Jurkat, Clone E6-1 (cell line): ENCODE measurements around the gene ASCC1. TPM values are rescaled to one million over a fixed set of nuclear protein-coding genes. Genes with fewer than 3 reads are reported as not detected.

Experiments used
- DNase-seq: peaks from one replicate; pipeline ENCODE4 v3.0.0-alpha.2; 2011; ENCODE audit warnings: low read depth, low spot score
- H3K4me3 ChIP-seq: 2 replicates; pipeline ENCODE4 v1.5.1; 2011; ENCODE audit warnings: mild to moderate bottlenecking, low read length, control low read depth, moderate library complexity
- polyA plus RNA-seq: library from polyadenylated mRNA; unstranded; fragments of >200 nt; gene quantifications from one replicate; pipeline ENCODE4 v1.2.1, GENCODE V29; 2012; ENCODE audit warnings: missing spikeins; ENCODE audit not compliant: insufficient read length, insufficient read depth

ASCC1 gene, protein sequence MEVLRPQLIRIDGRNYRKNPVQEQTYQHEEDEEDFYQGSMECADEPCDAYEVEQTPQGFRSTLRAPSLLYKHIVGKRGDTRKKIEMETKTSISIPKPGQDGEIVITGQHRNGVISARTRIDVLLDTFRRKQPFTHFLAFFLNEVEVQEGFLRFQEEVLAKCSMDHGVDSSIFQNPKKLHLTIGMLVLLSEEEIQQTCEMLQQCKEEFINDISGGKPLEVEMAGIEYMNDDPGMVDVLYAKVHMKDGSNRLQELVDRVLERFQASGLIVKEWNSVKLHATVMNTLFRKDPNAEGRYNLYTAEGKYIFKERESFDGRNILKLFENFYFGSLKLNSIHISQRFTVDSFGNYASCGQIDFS
- 52.2 TPM for polyA plus RNA-seq

DNA sequence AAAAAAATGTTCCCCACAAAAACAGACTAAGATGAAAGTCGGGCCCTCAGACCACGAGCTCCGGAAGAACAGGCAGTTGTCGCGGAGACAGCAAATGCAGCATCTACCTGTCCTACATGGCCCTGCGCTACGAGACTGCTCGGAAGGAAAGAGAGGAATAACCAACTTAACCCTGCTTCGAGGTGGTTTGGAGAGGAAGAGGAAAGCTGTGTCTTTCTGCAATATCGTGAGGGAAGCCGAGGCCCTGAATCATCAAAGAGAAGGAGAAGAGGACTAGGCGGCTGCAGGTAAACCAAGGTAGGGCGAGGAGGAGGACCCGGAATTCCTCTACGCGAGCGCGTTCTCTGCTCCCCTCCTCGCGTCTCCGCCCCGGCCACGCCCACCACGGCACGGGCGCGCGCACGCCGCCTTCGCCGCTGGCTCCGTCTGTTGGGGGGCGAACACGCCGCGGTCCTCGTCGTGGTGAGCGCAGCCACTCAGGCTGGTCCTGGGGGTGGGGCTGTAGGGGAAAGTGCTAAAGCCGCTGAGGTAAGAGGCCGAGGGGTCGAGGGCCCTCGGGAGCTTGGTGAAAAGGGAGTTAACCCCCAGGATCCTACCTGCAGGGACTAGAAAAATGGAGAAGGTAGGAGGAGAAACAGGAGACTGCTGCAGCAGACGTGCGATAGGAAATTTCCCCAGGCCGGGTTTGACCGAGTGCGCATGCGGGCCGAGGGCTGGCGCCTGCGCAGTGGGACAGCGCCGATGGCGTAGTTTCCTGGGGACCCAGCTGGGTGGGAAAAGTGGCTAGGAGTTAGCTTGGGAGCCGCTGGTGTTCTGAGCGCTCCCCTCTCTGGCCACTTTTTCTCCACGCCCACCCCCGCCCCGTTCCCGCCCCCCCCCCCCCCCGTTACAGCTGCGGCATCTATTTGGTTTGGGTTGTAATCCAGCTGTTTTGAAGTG lies at the start of gene ASCC1, which contains the start of gene ANAPC16:
ASCC1 (minus strand) TSS at position 666 of the 939 bp plus-strand sequence. CDS start 2,978 bp downstream, outside the sequence.
ANAPC16 (plus strand) TSS at position 402 of the 939 bp plus-strand sequence. CDS start 7,903 bp downstream, outside the sequence.
- DNase-seq: peak; percentile 86
- peak within 1 kb of the TSS; percentile 97 for H3K4me3 ChIP-seq

DNA sequence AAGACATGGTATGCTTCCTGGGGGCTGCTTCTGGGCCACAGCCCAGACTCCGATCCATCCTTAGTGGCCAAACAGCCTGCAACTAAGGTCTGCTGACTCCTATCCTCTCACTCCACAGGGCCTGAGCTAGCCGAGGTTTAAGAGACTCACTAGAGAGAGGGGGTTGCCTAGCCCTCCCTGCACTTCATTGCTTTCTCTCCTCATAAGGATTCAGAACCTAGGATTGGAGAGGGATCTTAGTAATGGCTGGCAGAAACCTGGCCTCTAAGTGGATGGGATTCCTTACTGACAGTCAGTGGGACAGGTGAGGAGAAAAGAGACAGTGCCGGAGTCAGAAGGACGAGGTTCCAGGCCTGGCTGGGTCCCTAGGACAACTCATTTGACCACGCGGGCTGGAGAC lies 49.4 kb upstream of the ASCC1 start:
- H3K4me3 ChIP-seq: no peak overlapping the region
- DNase-seq: no peak

DNA sequence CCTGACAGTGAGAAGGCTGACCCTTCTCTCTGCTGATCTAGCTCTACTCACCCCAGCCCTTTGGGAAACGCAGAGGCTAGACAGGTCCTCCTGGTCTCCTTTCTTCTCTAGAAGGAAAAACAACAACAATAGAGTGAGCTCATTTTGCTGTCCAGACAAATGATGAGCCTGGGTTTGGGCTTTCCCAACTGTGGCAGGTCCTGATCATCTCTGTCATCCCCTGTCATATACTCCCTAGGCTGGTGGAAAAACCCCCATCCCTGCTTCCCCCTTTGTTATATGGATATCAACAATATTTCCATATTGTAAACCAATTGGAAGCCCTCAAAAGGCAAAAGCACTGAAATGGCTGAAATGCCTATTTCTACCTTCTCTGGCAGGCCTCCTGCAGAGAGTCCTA lies 48.5 kb upstream of the ASCC1 start:
- H3K4me3 ChIP-seq: no peak overlapping the region
- no peak for DNase-seq

DNA sequence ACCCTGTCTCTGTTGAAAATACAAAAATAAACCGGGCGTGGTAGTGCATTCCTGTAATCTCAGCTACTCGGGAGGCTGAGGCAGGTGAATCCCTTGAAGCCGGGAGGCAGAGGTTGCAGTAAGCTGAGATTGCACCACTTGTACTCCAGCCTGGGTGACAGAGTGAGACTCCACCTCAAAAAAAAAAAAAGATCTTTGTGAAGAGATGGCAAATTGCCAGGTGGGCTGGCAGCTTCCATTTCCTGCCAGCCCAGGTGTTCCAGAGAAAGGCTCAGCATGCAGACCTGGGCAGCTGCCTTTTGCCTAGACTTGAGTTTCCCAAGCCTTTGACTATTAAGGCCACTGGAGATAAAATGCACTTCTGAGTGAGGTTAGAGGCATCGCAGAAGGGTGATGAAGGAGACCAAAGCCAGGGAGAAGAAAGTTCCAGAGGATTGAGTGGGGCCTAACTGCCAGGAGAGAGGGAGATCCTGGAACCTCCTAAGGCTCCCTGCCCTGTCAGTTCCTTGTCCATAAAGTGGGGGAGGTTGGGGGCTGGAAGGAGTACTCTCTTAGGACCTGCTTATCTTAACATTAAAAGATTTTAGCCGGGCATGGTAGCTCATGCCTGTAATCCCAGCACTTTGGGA lies 47.7 kb upstream of the ASCC1 start:
- peak; percentile 93 for DNase-seq
- no peak overlapping the region for H3K4me3 ChIP-seq

DNA sequence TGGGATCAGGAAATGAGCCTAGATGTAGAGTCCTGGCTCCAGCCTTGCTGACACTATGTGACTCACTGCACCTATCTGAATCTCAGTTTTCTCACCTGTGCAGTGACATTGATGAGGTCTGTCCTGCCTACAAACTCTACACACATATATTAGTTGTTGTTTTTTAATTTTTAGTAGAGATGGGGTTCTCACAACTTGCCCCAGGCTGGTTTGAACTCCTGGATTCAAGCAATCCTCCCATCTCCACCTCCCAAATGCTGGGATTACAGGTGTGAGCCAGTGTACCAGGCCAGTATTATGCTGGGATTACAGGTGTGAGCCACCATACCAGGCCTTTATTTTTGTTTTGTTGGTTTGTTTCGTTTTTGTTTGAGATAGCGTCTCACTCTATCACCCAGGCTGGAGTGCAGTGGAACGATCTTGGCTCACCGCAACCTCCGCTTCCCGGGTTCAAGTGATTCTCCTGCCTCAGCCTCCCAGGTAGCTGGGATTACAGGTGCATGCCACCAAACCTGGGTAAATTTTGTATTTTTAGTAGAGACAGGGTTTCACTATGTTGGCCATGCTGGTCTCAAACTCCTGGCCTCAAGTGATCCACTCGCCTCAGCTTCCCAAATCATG lies 45.8 kb upstream of the ASCC1 start:
- no peak overlapping the region for H3K4me3 ChIP-seq
- DNase-seq: no peak

DNA sequence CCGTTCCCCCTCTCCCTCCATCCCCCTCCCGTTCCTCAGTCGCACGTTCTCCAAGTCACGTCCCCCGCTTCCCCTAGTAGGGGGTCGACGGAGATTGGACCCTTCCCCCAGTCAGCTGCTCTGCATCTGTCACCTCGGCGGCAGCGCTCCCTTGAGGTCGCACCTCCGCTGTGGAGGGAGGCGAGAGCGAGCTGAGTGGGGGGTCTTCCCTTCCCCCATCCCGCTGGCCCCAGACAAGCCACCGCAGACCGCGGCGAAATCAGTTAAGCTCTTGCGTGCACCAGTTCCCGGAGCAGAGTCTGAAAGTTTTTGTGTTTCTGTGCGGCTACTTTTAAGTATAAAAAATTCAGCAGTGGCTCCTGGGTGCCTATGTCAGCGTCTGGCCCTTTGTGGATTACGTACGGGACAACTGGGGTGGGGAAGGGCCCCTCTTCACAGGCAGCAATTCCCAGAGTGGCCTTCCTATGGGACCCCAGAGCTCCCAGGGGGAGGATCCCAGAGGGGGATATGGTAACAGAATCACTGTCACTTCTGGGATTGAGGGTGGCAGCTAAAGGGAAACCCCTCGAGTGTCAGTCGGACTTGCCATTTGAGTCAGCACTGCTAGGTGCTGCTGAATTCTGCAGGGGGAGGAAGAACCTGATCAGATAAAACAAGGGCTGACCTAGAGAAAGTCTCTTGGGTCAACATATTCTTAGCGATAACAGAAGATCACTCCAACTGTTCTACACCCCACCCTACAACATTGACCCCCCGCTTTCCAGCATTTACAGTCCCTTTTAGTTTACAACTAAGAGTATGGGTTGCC lies 45.1 kb upstream of the ASCC1 start:
- peak overlapping the region; percentile 45 for H3K4me3 ChIP-seq
- DNase-seq: peak; percentile 75

DNA sequence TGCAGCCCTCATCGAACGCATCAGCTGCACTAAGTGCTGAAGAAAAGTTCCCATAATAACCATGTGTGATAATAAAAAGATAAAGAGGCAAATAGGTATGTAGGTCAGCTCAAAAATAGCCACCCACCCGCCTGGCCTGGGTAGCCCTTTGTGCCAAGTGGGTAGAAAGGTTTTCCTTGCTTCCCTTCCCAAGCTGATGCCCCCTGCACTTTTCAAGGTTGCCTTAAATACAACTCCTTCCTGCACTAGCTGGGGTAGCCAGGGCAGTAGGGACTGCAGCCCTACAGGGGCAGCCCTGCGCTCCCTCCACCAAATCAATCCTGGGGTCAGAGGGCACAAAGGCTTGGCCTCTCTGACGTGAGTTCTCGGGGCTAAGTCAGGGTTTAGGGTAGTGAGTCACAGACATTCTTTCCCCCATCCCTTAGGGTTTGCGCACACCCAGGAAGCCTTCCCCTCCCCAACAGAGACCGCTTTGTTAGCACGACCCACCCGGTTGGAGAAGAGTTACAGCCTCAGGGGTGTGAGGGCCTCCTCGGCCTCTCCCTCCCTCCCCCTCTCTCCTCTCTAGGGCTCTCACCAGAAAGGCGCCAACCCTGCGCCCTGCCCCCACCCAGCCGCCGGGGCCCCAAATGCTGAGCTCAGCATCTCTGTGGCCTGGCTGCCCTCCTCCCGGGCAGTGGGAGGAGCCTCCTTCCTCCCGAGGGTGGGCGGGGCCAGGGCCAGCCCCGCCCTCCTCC lies 44.3 kb upstream of the ASCC1 start:
- no peak for DNase-seq
- H3K4me3 ChIP-seq: peak overlapping the region; percentile 45

DNA sequence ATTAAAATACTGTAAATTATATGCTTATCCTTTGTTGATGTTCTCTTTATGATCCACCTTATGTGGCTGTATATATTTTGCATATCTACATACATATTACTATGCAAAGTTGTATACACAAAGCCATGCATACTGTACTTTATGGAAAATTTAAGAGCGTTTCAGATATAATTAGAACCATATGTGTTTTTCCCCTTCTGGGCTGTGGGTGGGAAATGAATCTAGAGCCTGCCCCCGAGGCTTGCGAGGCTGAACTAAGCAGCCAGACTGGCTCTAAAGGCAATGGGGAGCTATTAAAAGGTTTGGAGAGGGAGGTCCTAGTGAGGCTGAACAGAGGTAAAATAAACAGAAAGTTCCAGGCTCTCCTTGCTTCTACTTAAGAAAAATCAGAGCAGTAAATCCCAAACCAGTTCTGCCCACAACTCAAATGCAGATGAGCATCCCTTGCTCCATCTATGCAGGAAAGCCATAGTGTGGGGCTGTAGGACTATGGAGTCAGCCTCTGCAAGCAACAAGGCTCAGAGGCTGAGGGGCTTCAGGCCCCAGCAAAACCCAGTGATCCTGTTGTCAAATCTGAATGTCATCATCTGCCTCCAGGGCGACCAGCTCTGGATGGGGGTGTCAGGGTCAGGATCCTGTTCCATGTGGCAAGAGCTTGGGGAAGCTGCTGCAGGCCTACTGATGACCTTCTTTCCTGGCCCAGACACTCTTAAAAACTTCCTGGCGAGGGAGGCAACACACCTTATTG lies 43.6 kb upstream of the ASCC1 start:
- no peak overlapping the region for H3K4me3 ChIP-seq
- DNase-seq: no peak

DNA sequence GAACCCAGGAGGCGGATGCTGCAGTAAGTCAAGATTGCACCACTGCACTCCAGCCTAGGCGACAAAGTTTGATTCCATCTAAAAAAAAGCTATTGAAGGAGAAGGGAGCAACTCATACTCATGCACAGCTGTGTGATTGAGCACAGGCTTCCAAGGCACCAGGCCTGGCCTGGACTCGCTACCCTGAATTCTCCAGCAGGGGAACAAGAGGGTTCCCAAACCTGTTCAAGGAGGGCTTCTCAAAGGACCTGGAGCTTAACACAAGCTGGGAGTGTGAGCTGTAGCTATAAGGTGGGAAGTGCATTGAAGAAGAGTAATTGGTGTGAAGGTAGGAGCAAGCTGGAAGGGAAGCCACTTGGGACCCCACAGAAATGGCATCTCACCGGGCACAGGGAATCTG lies 42.5 kb upstream of the ASCC1 start:
- no peak for DNase-seq
- no peak overlapping the region for H3K4me3 ChIP-seq

DNA sequence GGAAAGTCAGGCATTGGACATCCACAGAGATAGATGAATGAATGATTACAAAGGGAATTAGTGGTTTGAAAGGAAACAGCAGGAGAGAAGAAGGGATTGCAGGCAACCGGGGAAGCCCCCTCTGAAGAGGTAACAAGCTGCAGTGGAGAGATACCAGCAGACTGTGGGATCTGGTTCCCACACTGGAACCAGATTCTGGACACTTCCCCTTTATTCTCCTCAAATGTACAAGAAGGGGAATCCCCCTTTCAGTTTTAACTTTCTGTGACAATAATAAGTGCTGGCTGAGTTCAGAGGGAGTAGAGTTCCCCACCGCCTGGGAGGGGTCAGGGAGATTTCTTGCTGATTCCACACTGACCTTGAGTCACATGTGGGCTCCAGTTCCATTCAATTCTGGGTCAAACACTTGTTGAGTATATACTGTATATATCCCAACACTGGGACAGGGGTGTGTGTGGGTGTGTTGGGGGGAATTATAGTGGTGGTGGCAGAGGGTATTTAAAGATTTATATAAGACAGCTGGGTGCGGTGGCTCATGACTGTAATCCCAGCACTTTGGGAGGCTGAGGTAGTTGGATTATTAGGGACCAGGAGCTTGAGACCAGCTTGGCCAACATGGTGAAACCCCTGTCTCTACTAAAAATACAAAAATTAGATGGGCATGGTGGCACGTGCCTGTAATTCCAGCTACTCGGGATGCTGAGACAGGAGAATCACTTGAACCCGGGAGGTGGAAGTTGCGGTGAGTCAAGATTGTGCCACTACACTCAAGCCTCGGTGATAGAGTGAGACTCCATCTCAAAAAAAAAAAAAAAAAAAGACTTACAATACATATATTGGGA lies 41.2 kb upstream of the ASCC1 start:
- H3K4me3 ChIP-seq: no peak overlapping the region
- DNase-seq: no peak

DNA sequence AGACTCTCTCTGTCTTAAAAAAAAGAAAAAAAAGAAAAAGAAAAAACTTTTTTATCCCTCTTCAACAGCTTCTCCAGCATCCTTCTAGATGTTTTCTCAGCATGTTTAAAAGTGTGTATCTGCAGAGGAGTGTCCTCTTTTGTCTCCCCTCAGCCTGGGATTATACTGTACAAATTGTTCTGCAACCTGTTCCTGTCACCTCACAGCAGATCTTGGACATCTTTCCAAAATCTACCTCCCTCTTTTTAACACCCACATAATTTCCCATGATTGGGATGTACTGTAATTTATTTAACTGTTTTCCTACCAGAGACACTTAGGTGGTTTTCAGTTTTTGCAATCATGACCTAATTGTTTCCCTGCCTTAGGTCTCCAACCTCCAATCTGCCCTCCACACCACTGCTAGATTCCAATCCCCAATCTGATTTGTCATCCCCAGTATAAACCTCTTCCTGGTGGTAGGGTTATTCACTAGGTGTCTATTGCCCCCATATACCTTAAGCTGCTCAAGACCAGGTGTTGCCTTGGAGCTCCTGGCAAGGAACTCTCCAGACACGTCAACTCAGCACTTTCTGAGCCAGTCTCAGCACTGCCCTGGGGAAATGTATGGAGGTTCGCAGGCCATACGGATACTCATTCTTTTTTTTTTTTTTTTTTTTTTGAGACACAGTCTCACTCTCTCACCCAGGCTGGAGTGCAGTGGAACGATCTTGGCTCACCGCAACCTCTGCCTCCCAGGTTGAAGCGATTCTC lies 40.1 kb upstream of the ASCC1 start:
- H3K4me3 ChIP-seq: no peak overlapping the region
- DNase-seq: no peak

DNA sequence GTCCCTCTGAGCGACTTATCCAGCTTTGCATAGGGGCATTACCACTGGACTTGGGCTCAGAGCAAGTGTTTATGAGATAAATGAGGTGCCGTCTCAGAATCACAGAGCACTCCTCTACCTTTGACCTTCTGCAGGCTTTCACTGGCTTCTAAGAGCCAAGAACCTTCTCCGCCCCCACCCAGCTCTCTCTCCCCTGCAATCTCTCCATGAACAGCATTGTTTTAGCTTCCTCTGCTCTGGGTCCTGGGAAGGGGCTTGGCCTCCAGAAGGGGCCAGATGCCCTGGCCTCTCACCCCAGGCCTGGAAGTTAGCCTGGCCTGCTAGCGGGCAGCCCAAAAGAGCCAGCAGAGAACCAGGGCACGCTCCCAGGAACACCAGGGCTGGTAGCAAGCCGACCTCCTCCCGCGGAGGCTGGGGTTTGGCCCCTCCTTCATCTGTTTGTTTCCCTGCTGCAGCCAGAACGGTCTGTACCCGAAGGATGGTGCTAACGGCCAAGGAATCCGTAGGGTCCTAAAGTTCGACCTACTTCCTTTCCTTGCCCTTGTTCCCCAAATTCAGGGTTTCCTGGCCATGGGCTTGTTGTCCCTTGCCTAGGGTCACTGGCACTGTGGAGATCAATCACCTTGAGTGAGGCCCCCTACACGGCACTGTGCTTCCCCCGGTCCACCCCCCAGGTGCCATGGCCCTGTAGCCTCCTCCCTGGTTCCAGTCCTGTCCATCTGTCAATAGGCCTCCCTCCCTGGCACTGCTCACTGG lies 38.9 kb upstream of the ASCC1 start:
- DNase-seq: no peak
- no peak overlapping the region for H3K4me3 ChIP-seq

DNA sequence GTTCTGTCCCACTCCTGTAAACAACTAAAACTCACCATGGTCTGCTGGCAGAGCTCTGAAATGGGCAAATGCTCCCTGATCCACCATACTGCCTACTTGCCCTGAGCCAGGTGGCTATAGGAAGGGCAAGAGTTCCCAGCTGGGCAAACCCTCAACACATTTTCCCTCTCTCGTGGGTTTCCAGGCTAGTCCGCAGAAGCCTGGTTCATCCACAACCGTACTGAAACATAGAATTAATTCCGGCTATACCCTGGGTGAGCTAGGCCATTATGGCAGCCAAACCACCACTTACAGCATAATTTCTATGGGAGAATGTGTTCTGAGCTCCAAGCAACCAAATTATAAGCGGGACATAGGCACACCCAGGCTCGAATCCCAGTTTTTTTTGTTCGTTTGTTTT lies 37.5 kb upstream of the ASCC1 start:
- DNase-seq: no peak
- H3K4me3 ChIP-seq: no peak overlapping the region

DNA sequence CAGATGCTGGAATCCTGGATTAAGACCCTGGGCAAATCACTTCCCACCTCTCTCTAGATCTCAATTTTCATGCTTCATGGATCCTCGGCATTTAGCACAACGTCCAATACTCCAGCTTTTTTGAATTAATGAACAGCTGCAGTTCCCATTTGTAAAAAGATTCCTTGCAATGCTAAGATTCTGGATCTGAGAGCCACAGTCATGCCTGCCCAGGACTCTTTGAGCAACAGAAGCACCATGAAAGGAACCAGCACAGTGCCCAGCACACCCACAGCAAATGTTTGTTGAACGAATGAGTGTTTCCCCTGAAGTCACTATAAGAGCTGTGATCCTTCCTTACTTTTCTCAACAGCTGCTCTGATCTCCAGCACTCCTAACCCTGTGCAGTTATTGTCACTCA lies 36.9 kb upstream of the ASCC1 start:
- DNase-seq: no peak

DNA sequence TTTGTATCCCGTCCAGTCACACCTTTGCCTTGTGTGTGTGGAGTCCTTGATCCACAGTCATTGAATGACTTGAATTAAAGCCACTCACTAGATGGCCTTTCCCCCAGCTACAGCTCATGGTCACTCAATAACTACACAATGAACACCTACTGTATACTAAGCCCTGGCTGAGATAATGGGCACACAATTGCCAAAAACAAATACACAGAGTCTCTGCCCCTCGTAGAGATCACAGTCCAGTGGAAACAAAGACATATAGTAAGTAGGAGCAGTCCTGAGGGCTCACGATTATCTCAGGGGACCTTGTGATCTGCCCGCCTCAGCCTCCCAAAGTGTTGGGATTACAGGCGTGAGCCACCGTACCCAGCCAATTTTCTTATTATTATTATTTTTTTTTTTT lies 35.6 kb upstream of the ASCC1 start:
- H3K4me3 ChIP-seq: no peak overlapping the region
- DNase-seq: no peak

More for the DNA sequence above, 36.9 kb upstream of the ASCC1 start:
- no peak overlapping the region for H3K4me3 ChIP-seq
